IPS-20b (cell line): ENCODE data around the gene LAMA2.

Experiments
- H3K27ac ChIP-seq: one replicate; pipeline ENCODE4 v1.5.1; 2013; ENCODE audit warnings: low read length
- H3K27me3 ChIP-seq: 2 replicates; pipeline ENCODE4 v1.6.1; 2013; ENCODE audit warnings: mild to moderate bottlenecking, low read length, inconsistent platforms; ENCODE audit not compliant: insufficient read depth
- H3K36me3 ChIP-seq: 2 replicates; pipeline ENCODE4 v1.6.1; 2013; ENCODE audit warnings: low read depth, mild to moderate bottlenecking, inconsistent platforms, low read length, moderate library complexity; ENCODE audit not compliant: insufficient read depth
- H3K4me1 ChIP-seq: 2 replicates; pipeline ENCODE4 v1.6.1; 2013; ENCODE audit warnings: mild to moderate bottlenecking, control low read depth, inconsistent platforms, low read length, moderate library complexity; ENCODE audit not compliant: insufficient read depth
- H3K4me3 ChIP-seq: 2 replicates; pipeline ENCODE4 v1.5.1; 2013; ENCODE audit warnings: mild to moderate bottlenecking, low read length, inconsistent platforms
- H3K9ac ChIP-seq: 2 replicates; pipeline ENCODE4 v1.6.1; 2013; ENCODE audit warnings: low read depth, mild to moderate bottlenecking, inconsistent platforms, low read length, moderate library complexity
- H3K9me3 ChIP-seq: 2 replicates; pipeline ENCODE4 v1.6.1; 2013; ENCODE audit warnings: mild to moderate bottlenecking, low read depth, low read length, inconsistent platforms; ENCODE audit not compliant: insufficient read depth

Gene LAMA2

GRCh38 chr6:129098061-129098553 is 215.2 kb downstream of the LAMA2 start:
- no peak overlapping the region for H3K9ac ChIP-seq
- no peaks in the 10 kb centered on the region for H3K36me3 ChIP-seq
- no peaks in the 10 kb centered on the region for H3K27me3 ChIP-seq
- H3K27ac ChIP-seq = no peak overlapping the region
- no peak overlapping the region for H3K4me3 ChIP-seq
- no peaks in the 10 kb centered on the region for H3K9me3 ChIP-seq
- H3K4me1 ChIP-seq = peaks cover 4% of the 10 kb centered on the region; the same call in 1 of the 2 replicates

- no peaks in the 10 kb centered on the region for H3K27me3 ChIP-seq
Measured at GRCh38 chr6:129099696-129100095, 216.8 kb downstream of the LAMA2 start.

GRCh38 chr6:129100164-129100563 is 217.2 kb downstream of the LAMA2 start:
- H3K4me1 ChIP-seq = peaks cover 4% of the 10 kb centered on the region; the same call in 1 of the 2 replicates
- H3K9me3 ChIP-seq = no peaks in the 10 kb centered on the region
- H3K36me3 ChIP-seq = no peaks in the 10 kb centered on the region
- no peak overlapping the region for H3K4me3 ChIP-seq
- no peak overlapping the region for H3K9ac ChIP-seq
- no peak overlapping the region for H3K27ac ChIP-seq
- no peaks in the 10 kb centered on the region for H3K27me3 ChIP-seq

More at GRCh38 chr6:129099696-129100095, 216.8 kb downstream of the LAMA2 start:
- Histone ChIP-seq H3K36me3 (no peaks in the 10 kb centered on the region), H3K9me3 (no peaks in the 10 kb centered on the region), H3K27ac (no peak overlapping the region), H3K4me3 (no peak overlapping the region), H3K9ac (no peak overlapping the region), H3K4me1 (peaks cover 4% of the 10 kb centered on the region; the same call in 1 of the 2 replicates)

GRCh38 chr6:129102741-129103140 is 219.8 kb downstream of the LAMA2 start:
- Histone ChIP-seq H3K9me3 (no peaks in the 10 kb centered on the region), H3K36me3 (no peaks in the 10 kb centered on the region), H3K27me3 (no peaks in the 10 kb centered on the region), H3K9ac (no peak overlapping the region), H3K4me1 (peaks cover 7% of the 10 kb centered on the region; the same call in 1 of the 2 replicates), H3K4me3 (no peak overlapping the region), H3K27ac (no peak overlapping the region)

GRCh38 chr6:129104131-129104530 is 221.2 kb downstream of the LAMA2 start:
- Histone ChIP-seq H3K36me3 (no peaks in the 10 kb centered on the region), H3K27ac (no peak overlapping the region), H3K4me1 (peaks cover 3% of the 10 kb centered on the region; the same call in 1 of the 2 replicates), H3K4me3 (no peak overlapping the region), H3K9ac (no peak overlapping the region), H3K9me3 (no peaks in the 10 kb centered on the region), H3K27me3 (no peaks in the 10 kb centered on the region)

- Histone ChIP-seq H3K4me1 (peaks cover 3% of the 10 kb centered on the region; the same call in 1 of the 2 replicates), H3K4me3 (no peak overlapping the region), H3K36me3 (no peaks in the 10 kb centered on the region), H3K9ac (no peak overlapping the region), H3K9me3 (no peaks in the 10 kb centered on the region), H3K27ac (no peak overlapping the region), H3K27me3 (no peaks in the 10 kb centered on the region)
Measured at GRCh38 chr6:129104560-129104959, 221.6 kb downstream of the LAMA2 start.

GRCh38 chr6:129105035-129105434 is 222.1 kb downstream of the LAMA2 start:
- Histone ChIP-seq H3K27me3 (no peaks in the 10 kb centered on the region), H3K9ac (no peak overlapping the region), H3K4me3 (no peak overlapping the region), H3K27ac (no peak overlapping the region), H3K36me3 (no peaks in the 10 kb centered on the region), H3K4me1 (peaks cover 3% of the 10 kb centered on the region; the same call in 1 of the 2 replicates), H3K9me3 (no peaks in the 10 kb centered on the region)

- peaks cover 3% of the 10 kb centered on the region; the same call in 1 of the 2 replicates for H3K4me1 ChIP-seq
- no peak overlapping the region for H3K4me3 ChIP-seq
- no peaks in the 10 kb centered on the region for H3K36me3 ChIP-seq
- H3K27me3 ChIP-seq = no peaks in the 10 kb centered on the region
- H3K9me3 ChIP-seq = no peaks in the 10 kb centered on the region
- H3K27ac ChIP-seq = no peak overlapping the region
- H3K9ac ChIP-seq = no peak overlapping the region
Measured at GRCh38 chr6:129105793-129106192, 222.9 kb downstream of the LAMA2 start.

GRCh38 chr6:129108337-129108736 is 225.4 kb downstream of the LAMA2 start:
- Histone ChIP-seq H3K36me3 (no peaks in the 10 kb centered on the region), H3K9me3 (no peaks in the 10 kb centered on the region), H3K4me1 (peaks cover 3% of the 10 kb centered on the region; the same call in 1 of the 2 replicates), H3K27ac (no peak overlapping the region), H3K4me3 (no peak overlapping the region), H3K9ac (no peak overlapping the region), H3K27me3 (no peaks in the 10 kb centered on the region)

GRCh38 chr6:129110690-129111343 is 227.9 kb downstream of the LAMA2 start:
- H3K4me3 ChIP-seq = no peak overlapping the region
- peaks cover 3% of the 10 kb centered on the region; the same call in 1 of the 2 replicates for H3K4me1 ChIP-seq
- H3K27ac ChIP-seq = no peak overlapping the region
- H3K9ac ChIP-seq = no peak overlapping the region
- H3K9me3 ChIP-seq = no peaks in the 10 kb centered on the region
- H3K36me3 ChIP-seq = no peaks in the 10 kb centered on the region
- no peaks in the 10 kb centered on the region for H3K27me3 ChIP-seq

GRCh38 chr6:129111346-129111745 is 228.4 kb downstream of the LAMA2 start:
- H3K9me3 ChIP-seq = no peaks in the 10 kb centered on the region
- no peak overlapping the region for H3K4me3 ChIP-seq
- no peaks in the 10 kb centered on the region for H3K36me3 ChIP-seq
- no peak overlapping the region for H3K27ac ChIP-seq
- H3K4me1 ChIP-seq = peaks cover under 1% of the 10 kb centered on the region; the same call in 1 of the 2 replicates
- no peaks in the 10 kb centered on the region for H3K27me3 ChIP-seq
- no peak overlapping the region for H3K9ac ChIP-seq

- Histone ChIP-seq H3K4me1 (no peaks in the 10 kb centered on the region), H3K4me3 (no peak overlapping the region), H3K36me3 (no peaks in the 10 kb centered on the region), H3K27me3 (no peaks in the 10 kb centered on the region), H3K9ac (no peak overlapping the region), H3K9me3 (no peaks in the 10 kb centered on the region), H3K27ac (no peak overlapping the region)
Measured at GRCh38 chr6:129111853-129112252, 228.9 kb downstream of the LAMA2 start.
